ENCODE data around the gene COL18A1. TPM values are rescaled to one million over a fixed set of nuclear protein-coding genes. Genes with fewer than 3 reads are reported as not detected.

COL18A1 gene
- total RNA-seq, 1 experiment from 2014 or later: 3.4 TPM

DNA sequence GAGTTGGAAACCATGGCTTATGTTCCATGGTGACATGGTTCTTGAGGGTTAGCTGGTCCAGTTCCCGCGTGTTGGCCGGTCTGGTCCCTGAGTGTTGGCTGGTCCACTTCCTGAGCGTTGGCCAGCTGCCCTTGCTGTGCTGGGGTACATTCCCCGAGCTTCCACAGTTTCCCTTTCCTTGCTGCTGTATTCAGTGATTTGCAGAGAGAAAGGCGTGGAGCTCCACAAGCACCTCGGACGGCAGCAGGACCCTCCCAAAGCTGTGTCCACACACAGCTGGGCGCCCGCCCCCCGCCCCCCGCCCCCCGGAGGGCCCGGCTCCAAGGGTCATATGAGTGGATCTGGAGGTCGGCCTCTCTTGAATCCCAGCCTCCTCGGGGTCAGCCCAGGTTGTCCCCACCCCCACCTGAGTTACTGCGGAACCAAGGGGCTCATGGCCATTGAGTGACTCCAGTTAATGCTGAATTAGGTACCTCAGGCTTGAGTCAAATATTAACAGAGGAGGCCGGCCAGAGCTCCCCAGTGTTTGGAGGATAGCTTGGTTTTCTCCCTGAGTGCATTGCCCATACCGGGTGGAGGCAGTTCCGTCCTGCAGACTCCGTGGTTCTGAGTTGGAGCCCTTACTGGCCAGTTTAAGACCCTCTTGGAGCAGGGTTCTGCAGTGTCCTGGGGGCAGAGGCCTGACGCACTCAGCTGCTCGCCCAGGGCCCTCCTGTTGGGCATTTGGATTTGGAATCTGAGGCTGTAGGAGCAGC is 18.4 kb downstream of the COL18A1 start:
- CTCF ChIA-PET: interaction anchor here (0.7 kb wide), 1 partner anchor 34 kb away, joined by 3 read pairs; no protein-coding TSS in a partner anchor
- no peaks in the 10 kb centered on the region for H3K9me3 Mint-ChIP-seq (ENCODE audit: unreplicated experiment)
- no peaks in the 10 kb centered on the region for H3K36me3 Mint-ChIP-seq (ENCODE audit: insufficient read depth, unreplicated experiment)

DNA sequence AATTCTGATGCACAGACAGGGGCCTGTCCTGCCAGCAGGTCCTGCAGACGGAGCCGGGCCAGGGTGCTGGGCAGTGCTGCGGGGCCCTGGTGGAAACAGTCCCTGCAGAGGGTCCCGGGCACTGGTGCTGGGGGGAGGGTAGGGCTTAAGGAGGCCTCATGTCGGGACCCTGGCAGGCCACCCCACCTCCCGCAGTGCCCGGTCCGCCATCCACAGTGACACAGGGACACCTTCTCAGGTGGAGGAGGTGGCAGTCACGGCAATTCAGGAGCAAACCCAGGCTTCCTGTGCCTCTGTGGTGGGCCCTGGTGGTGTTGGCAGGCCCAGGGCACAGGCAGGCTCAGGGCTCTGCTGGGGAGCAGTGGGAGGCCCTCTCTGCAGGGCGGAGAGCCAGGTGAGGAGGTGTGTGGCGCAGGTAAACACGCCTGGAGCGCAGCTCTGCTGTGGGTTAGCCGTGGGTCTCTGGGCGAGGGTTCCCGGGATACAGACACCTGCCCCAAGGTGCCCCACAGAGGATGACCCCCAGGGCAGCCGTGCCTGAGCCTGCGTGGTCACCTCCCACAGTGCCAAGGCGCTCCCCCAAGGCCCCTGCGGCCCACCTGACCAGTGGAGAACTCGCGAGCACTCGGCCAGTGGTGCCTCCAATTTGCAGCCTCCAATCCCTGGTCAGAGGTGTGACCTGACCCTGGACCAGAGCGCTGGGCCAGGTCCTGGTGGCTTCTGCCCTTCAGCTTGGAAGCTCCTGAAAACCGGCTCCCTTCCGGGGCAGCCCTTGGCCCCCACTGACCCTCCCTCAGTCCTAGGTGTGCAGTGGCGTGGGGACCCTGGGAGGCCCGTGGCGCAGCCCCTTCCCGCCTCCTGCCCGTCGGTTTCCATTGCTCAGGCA is 19.2 kb downstream of the COL18A1 start:
- ChIA-PET POLR2A (interaction anchor here (0.6 kb wide), 1 partner anchor 484 kb away, joined by 3 read pairs; the partner anchor contains the start of gene SLX9), CTCF (interaction anchor here (0.7 kb wide), 1 partner anchor 35 kb away, joined by 3 read pairs; no protein-coding TSS in a partner anchor)
- intact Hi-C loops (cut with micrococcal nuclease): no loop called here
- Mint-ChIP-seq H3K36me3 (ENCODE audit: insufficient read depth, unreplicated experiment) (no peaks in the 10 kb centered on the region), H3K4me1 (ENCODE audit: insufficient read depth, unreplicated experiment) (peaks cover 14% of the 10 kb centered on the region), H3K4me3 (ENCODE audit: unreplicated experiment) (no peak overlapping the region), H3K27me3 (ENCODE audit: insufficient read depth, unreplicated experiment) (no peaks in the 10 kb centered on the region), H3K9me3 (ENCODE audit: unreplicated experiment) (no peaks in the 10 kb centered on the region), H3K27ac (ENCODE audit: low read depth, unreplicated experiment) (no peak overlapping the region)
- BruUV-seq (replicated peaks): no TSS peak
- TF ChIP-seq, protein P1, sequence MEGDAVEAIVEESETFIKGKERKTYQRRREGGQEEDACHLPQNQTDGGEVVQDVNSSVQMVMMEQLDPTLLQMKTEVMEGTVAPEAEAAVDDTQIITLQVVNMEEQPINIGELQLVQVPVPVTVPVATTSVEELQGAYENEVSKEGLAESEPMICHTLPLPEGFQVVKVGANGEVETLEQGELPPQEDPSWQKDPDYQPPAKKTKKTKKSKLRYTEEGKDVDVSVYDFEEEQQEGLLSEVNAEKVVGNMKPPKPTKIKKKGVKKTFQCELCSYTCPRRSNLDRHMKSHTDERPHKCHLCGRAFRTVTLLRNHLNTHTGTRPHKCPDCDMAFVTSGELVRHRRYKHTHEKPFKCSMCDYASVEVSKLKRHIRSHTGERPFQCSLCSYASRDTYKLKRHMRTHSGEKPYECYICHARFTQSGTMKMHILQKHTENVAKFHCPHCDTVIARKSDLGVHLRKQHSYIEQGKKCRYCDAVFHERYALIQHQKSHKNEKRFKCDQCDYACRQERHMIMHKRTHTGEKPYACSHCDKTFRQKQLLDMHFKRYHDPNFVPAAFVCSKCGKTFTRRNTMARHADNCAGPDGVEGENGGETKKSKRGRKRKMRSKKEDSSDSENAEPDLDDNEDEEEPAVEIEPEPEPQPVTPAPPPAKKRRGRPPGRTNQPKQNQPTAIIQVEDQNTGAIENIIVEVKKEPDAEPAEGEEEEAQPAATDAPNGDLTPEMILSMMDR (IDR thresholded peaks at IDR 0.05; ENCODE audit: unreplicated experiment): no peak
- DNase-seq (ENCODE audit: unreplicated experiment): no peak

More for the DNA sequence above, 18.4 kb downstream of the COL18A1 start:
- no TSS peak for BruUV-seq (replicated peaks)
- Mint-ChIP-seq H3K4me3 (ENCODE audit: unreplicated experiment) (no peak overlapping the region), H3K4me1 (ENCODE audit: insufficient read depth, unreplicated experiment) (peaks cover 14% of the 10 kb centered on the region), H3K27me3 (ENCODE audit: insufficient read depth, unreplicated experiment) (no peaks in the 10 kb centered on the region), H3K27ac (ENCODE audit: low read depth, unreplicated experiment) (no peak overlapping the region)
- intact Hi-C loops (cut with micrococcal nuclease): no loop called here
- POLR2A ChIA-PET: interaction anchor here (0.6 to 1.0 kb wide), 2 partner anchors 136 to 483 kb away, joined by 3 read pairs; partner anchors contain the start of genes POFUT2 and SLX9
- no peak for DNase-seq (ENCODE audit: unreplicated experiment)
- TF ChIP-seq, protein P1 (IDR thresholded peaks at IDR 0.05; ENCODE audit: unreplicated experiment): no peak

DNA sequence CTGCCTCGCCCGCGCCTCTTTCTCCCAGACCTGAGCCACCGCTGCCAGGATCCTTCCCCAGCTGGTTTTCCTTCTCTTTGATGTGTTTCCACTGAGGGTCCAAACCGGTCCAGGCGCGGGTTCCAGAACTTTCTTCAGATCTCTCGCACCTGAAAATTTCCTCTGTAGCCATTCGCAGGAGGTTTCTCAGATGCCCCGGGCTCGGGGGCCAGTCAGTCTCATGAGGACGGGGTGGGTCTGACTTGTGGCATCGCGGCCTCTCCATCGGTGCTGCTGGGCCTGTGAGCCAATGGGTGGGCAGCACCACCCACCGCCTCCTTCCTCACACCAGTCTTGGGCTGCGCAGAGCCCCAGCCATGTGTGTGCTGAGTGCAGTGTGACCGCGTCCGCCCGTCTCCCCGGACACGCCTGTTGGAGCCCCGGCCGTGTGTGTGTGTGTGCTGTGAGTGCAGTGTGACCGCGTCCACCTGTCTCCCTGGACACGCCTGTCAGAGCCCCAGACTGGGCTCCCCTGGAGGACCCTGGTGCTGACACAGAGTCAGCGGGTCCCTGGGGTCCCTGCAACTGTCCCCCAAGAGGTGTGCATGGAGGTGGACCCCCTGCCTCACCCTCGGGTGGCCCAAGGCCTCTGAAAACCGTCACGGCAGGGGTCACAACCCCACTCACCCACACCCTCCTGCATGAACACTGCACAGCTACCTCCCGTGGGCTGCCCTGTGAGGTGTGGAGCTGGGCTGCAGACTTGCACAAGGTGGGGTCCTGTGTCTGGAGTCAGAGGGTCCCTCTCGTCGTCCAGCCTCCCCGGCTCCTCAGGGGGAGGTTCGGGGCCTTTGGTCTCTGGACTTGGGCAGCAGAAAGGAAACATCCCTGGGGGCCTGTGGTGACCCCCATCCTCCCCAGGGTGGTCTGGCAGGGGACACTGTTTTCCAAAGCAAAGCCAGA is 20.2 kb downstream of the COL18A1 start:
- Mint-ChIP-seq H3K4me1 (ENCODE audit: insufficient read depth, unreplicated experiment) (peaks cover 14% of the 10 kb centered on the region), H3K4me3 (ENCODE audit: unreplicated experiment) (no peak overlapping the region), H3K9me3 (ENCODE audit: unreplicated experiment) (no peaks in the 10 kb centered on the region), H3K27ac (ENCODE audit: low read depth, unreplicated experiment) (no peak overlapping the region), H3K36me3 (ENCODE audit: insufficient read depth, unreplicated experiment) (no peaks in the 10 kb centered on the region), H3K27me3 (ENCODE audit: insufficient read depth, unreplicated experiment) (no peaks in the 10 kb centered on the region)
- TF ChIP-seq, protein P1 (IDR thresholded peaks at IDR 0.05; ENCODE audit: unreplicated experiment): no peak
- no peak for DNase-seq (ENCODE audit: unreplicated experiment)
- intact Hi-C loops (cut with micrococcal nuclease): loop anchor here (5.0 kb wide), 1 partner anchor 63 kb away; no protein-coding TSS in a partner anchor
- CTCF ChIA-PET: interaction anchor here (1.5 kb wide), 1 partner anchor 287 kb away, joined by 5 read pairs; no protein-coding TSS in a partner anchor
- POLR2A ChIA-PET: no interaction called here
- no TSS peak for BruUV-seq (replicated peaks)

Data from MCF 10A (cell line).